ENCODE results near the gene SLCO2B1. TPM values are rescaled to one million over a fixed set of nuclear protein-coding genes. Genes with fewer than 3 reads are reported as not detected.

Gene SLCO2B1
- total and polyA plus RNA-seq, 2 experiments from 2014 or later, result not detected

- WGBS, 2 experiments (ENCODE audit: low coverage in 1 of 2, low lambda C conversion rate in 2 of 2, missing lambda C conversion rate in 2 of 2), result 77 to 78% methylated on average over 10 of the region's 10 CpGs
- TF ChIP-seq EZH2phosphoT487 (IDR thresholded peaks at IDR 0.05; ENCODE audit: insufficient read depth, low read depth) (no peak), EZH2 (IDR thresholded peaks at IDR 0.05; ENCODE audit: insufficient read depth, poor library complexity, severe bottlenecking) (no peak)
- Histone ChIP-seq H3K4me3 (no peak overlapping the region), H3K4me1 (ENCODE audit: insufficient read depth) (no peaks in the 10 kb centered on the region), H4K20me1 (ENCODE audit: insufficient read depth) (no peaks in the 10 kb centered on the region), H3K9me2 (ENCODE audit: insufficient read depth) (no peaks in the 10 kb centered on the region), H3K36me3 (ENCODE audit: low read depth) (no peaks in the 10 kb centered on the region), H3K9me3 (ENCODE audit: low read depth) (no peaks in the 10 kb centered on the region), H3K27ac (no peak overlapping the region), H3K9ac (no peak overlapping the region), H3K4me2 (ENCODE audit: unreplicated experiment) (no peak overlapping the region), H2AFZ (no peak overlapping the region), H3K27me3 (replicated peaks; ENCODE audit: insufficient read depth) (peaks cover 17% of the 10 kb centered on the region), H3F3A (ENCODE audit: insufficient read depth) (no peaks in the 10 kb centered on the region), H3K79me2 (ENCODE audit: insufficient read depth) (no peaks in the 10 kb centered on the region)
- in situ Hi-C loops (cut with MboI), result no loop called here
- no peak for DNase-seq
Measured at GRCh38 chr11:75200051-75200450, 49.1 kb downstream of the SLCO2B1 start.

- Histone ChIP-seq H3K4me3 (no peak overlapping the region), H2AFZ (no peak overlapping the region), H3K9ac (no peak overlapping the region), H3K27ac (no peak overlapping the region), H3K4me2 (ENCODE audit: unreplicated experiment) (no peak overlapping the region), H3K4me1 (ENCODE audit: insufficient read depth) (no peaks in the 10 kb centered on the region), H3K36me3 (ENCODE audit: low read depth) (no peaks in the 10 kb centered on the region), H3K9me2 (ENCODE audit: insufficient read depth) (no peaks in the 10 kb centered on the region), H3K9me3 (ENCODE audit: low read depth) (no peaks in the 10 kb centered on the region), H3F3A (ENCODE audit: insufficient read depth) (no peaks in the 10 kb centered on the region), H3K27me3 (replicated peaks; ENCODE audit: insufficient read depth) (peaks cover 14% of the 10 kb centered on the region), H3K79me2 (ENCODE audit: insufficient read depth) (no peaks in the 10 kb centered on the region), H4K20me1 (ENCODE audit: insufficient read depth) (no peaks in the 10 kb centered on the region)
- in situ Hi-C loops (cut with MboI), result no loop called here
- TF ChIP-seq EZH2phosphoT487 (IDR thresholded peaks at IDR 0.05; ENCODE audit: insufficient read depth, low read depth) (no peak), EZH2 (IDR thresholded peaks at IDR 0.05; ENCODE audit: insufficient read depth, poor library complexity, severe bottlenecking) (no peak)
- 65 to 74% methylated on average over 2 of the region's 2 CpGs for WGBS, 2 experiments (ENCODE audit: low coverage in 1 of 2, low lambda C conversion rate in 2 of 2, missing lambda C conversion rate in 2 of 2)
- no peak for DNase-seq
Measured at GRCh38 chr11:75200531-75200930, 49.6 kb downstream of the SLCO2B1 start.

GRCh38 chr11:75201771-75202170 lies 50.9 kb downstream of the SLCO2B1 start:
- H3K27me3 ChIP-seq (replicated peaks; ENCODE audit: insufficient read depth), result peaks cover 22% of the 10 kb centered on the region
- no peaks in the 10 kb centered on the region for H3K36me3 ChIP-seq (ENCODE audit: low read depth)
- H3K4me3 ChIP-seq, result no peak overlapping the region
- H3K27ac ChIP-seq, result no peak overlapping the region
- H3K9me2 ChIP-seq (ENCODE audit: insufficient read depth), result no peaks in the 10 kb centered on the region
- no peak overlapping the region for H2AFZ ChIP-seq
- no peaks in the 10 kb centered on the region for H3K4me1 ChIP-seq (ENCODE audit: insufficient read depth)
- H3K9me3 ChIP-seq (ENCODE audit: low read depth), result no peaks in the 10 kb centered on the region
- no peaks in the 10 kb centered on the region for H4K20me1 ChIP-seq (ENCODE audit: insufficient read depth)
- H3K79me2 ChIP-seq (ENCODE audit: insufficient read depth), result no peaks in the 10 kb centered on the region
- no peak for DNase-seq
- no peak for TF ChIP-seq EZH2 (IDR thresholded peaks at IDR 0.05; ENCODE audit: insufficient read depth, poor library complexity, severe bottlenecking)
- no peak for TF ChIP-seq EZH2phosphoT487 (IDR thresholded peaks at IDR 0.05; ENCODE audit: insufficient read depth, low read depth)
- no peak overlapping the region for H3K4me2 ChIP-seq (ENCODE audit: unreplicated experiment)
- 55 to 62% methylated on average over 3 of the region's 3 CpGs for WGBS, 2 experiments (ENCODE audit: low coverage in 1 of 2, low lambda C conversion rate in 2 of 2, missing lambda C conversion rate in 2 of 2)
- in situ Hi-C loops (cut with MboI), result no loop called here
- no peaks in the 10 kb centered on the region for H3F3A ChIP-seq (ENCODE audit: insufficient read depth)
- H3K9ac ChIP-seq, result no peak overlapping the region

GRCh38 chr11:75202195-75202594 lies 51.3 kb downstream of the SLCO2B1 start:
- Histone ChIP-seq H3K4me3 (no peak overlapping the region), H3K4me2 (ENCODE audit: unreplicated experiment) (no peak overlapping the region), H4K20me1 (ENCODE audit: insufficient read depth) (no peaks in the 10 kb centered on the region), H3K36me3 (ENCODE audit: low read depth) (no peaks in the 10 kb centered on the region), H3K9me2 (ENCODE audit: insufficient read depth) (no peaks in the 10 kb centered on the region), H3K27ac (no peak overlapping the region), H3K27me3 (replicated peaks; ENCODE audit: insufficient read depth) (peaks cover 26% of the 10 kb centered on the region), H3F3A (ENCODE audit: insufficient read depth) (no peaks in the 10 kb centered on the region), H3K9me3 (ENCODE audit: low read depth) (no peaks in the 10 kb centered on the region), H3K79me2 (ENCODE audit: insufficient read depth) (no peaks in the 10 kb centered on the region), H2AFZ (no peak overlapping the region), H3K4me1 (ENCODE audit: insufficient read depth) (no peaks in the 10 kb centered on the region), H3K9ac (no peak overlapping the region)
- DNase-seq, result no peak
- in situ Hi-C loops (cut with MboI), result no loop called here
- WGBS, 2 experiments (ENCODE audit: low coverage in 1 of 2, low lambda C conversion rate in 2 of 2, missing lambda C conversion rate in 2 of 2), result 70 to 75% methylated on average over 6 of the region's 6 CpGs
- TF ChIP-seq EZH2phosphoT487 (IDR thresholded peaks at IDR 0.05; ENCODE audit: insufficient read depth, low read depth), result no peak

- no peak for DNase-seq
- H3K4me2 ChIP-seq (ENCODE audit: unreplicated experiment), result no peak overlapping the region
- no peaks in the 10 kb centered on the region for H3K9me2 ChIP-seq (ENCODE audit: insufficient read depth)
- H2AFZ ChIP-seq, result no peak overlapping the region
- H3F3A ChIP-seq (ENCODE audit: insufficient read depth), result no peaks in the 10 kb centered on the region
- no peaks in the 10 kb centered on the region for H4K20me1 ChIP-seq (ENCODE audit: insufficient read depth)
- H3K4me3 ChIP-seq, result no peak overlapping the region
- no peaks in the 10 kb centered on the region for H3K79me2 ChIP-seq (ENCODE audit: insufficient read depth)
- no peaks in the 10 kb centered on the region for H3K4me1 ChIP-seq (ENCODE audit: insufficient read depth)
- peaks cover 36% of the 10 kb centered on the region for H3K27me3 ChIP-seq (replicated peaks; ENCODE audit: insufficient read depth)
- in situ Hi-C loops (cut with MboI), result no loop called here
- WGBS, 2 experiments (ENCODE audit: low coverage in 1 of 2, low lambda C conversion rate in 2 of 2, missing lambda C conversion rate in 2 of 2), result 80 to 81% methylated on average over 13 of the region's 13 CpGs
- H3K9me3 ChIP-seq (ENCODE audit: low read depth), result no peaks in the 10 kb centered on the region
- TF ChIP-seq EZH2 (IDR thresholded peaks at IDR 0.05; ENCODE audit: insufficient read depth, poor library complexity, severe bottlenecking) (no peak), EZH2phosphoT487 (IDR thresholded peaks at IDR 0.05; ENCODE audit: insufficient read depth, low read depth) (no peak)
- H3K36me3 ChIP-seq (ENCODE audit: low read depth), result no peaks in the 10 kb centered on the region
- H3K9ac ChIP-seq, result no peak overlapping the region
- no peak overlapping the region for H3K27ac ChIP-seq
Measured at GRCh38 chr11:75203138-75203537, 52.2 kb downstream of the SLCO2B1 start.
